ENCODE data around the gene NEK8.
"Not testable (repeated sequence)": the region's sequence is repeated elsewhere in the genome, so short reads cannot be mapped to it uniquely, and the experiment has no call there.

Gene NEK8

DNA sequence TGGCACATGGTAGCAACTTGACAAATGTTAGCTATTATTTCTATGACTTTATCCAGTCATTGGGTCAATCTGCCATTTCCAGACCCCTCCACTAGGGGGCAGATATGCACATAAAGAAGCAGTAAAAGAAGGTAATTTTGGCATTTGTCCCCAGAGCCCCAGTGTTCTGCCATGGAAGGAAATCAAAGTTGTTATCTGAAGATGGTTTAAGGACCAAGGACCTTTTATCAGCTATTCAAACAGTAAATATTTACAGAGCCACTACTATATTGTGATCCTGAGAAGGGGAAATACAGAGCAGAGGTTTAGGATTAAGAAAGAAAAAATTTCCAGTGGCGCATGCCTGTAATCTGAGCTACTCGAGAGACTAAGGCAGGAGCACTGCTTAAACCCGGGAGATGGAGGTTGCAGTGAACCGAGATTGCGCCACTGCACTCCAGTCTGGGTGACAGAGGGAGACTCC lies 35.2 kb downstream of the NEK8 start:
- DNase-seq (ENCODE audit: low read depth in 3 of 3), result peak; percentile 49 to 74 (median 67)

DNA sequence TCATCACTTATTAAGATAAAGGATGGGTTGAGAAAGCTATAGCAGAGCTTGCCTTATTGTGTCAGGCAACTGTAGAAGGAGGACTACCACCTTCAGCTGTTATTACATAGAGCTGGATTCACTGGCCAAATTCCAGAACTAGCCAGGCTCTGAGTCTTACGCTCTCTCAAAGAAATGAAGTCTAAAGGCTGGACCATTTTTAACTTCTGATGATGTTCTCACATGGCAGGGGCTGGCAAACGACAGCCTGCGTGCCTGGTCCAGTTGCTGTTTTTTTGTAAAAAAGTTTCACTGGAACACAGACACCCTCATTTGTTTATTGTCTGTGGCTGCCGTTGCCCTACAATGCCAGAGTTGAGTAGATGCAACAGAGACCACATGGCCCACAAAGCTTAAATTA lies 36.5 kb downstream of the NEK8 start:
- DNase-seq (ENCODE audit: low read depth in 3 of 3), result no peak

DNA sequence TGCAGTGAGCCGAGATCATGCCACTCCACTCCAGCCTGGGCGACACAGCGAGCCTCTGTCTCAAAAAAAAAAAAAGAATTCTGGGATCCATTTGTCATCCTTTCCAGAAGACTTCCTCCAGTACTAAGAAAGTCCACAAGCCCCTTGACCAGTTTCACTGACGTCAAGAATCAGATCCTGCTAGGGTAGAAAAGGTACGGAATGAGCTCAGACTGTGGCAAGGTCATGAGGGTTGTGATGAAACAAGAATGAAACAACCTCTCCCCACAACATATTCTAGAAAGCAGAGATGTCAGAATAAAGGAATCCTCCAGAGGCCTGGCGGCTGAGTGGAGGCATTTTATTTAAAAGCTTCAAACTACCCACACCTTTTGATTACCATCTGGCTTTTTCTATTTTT lies 45.1 kb downstream of the NEK8 start:
- DNase-seq (ENCODE audit: low read depth in 3 of 3), result no peak

DNA sequence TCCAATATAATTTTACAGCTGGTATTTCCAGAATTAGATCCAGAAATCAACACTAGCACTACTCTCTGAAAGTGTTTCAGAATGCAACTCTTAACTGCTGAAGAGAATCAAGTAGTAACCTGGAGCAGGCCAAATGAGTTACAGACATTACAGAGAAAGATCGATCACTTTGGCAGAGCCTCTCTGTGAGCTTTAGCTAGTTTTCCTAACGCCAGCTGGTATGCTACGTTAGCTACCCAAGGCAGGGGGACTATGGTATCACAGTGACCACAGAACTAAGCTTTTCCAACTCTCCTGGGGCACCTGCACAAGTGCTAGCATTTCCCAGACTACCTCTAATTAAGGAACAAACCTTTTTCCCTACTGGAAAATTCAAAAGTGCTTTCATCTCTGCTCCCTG lies 45.6 kb downstream of the NEK8 start:
- DNase-seq (ENCODE audit: low read depth in 3 of 3), result no peak

DNA sequence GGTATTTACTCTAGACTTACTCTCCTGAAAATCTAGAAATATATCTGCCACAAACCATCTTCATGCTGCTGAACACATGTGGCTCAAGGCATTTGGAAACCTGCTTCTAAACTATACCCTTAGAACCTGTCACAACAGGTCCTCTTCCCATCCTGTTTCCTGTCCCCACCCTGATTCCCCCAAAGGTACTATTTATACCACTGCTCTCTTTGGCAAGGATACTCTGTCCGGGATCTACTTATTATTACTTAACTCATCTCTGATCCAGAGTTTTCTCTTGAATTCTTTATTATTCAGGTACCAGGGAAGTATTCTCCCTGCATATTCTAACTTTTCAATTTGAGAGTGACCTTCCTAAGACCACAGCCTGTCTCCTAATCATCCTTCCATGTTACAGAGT lies 48.6 kb downstream of the NEK8 start:
- no peak for DNase-seq (ENCODE audit: low read depth in 3 of 3)

DNA sequence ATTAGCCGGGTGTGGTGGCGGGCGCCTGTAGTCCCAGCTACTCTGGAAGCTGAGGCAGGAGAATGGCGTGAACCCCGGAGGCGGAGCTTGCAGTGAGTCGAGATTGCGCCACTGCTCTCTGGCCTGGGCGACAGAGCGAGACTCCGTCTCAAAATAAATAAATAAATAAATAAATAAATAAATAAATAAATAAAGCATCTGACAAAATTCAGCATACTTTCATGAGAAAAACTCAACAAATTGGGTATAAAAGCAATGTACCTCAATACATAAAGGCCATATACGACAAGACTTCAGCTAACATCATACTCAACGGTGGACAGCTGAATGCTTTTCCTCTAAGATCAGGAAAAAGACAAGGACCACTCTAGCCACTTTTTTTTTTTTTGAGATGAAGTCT lies 51.0 kb downstream of the NEK8 start:
- DNase-seq (ENCODE audit: low read depth in 3 of 3), result not testable (repeated sequence)

DNA sequence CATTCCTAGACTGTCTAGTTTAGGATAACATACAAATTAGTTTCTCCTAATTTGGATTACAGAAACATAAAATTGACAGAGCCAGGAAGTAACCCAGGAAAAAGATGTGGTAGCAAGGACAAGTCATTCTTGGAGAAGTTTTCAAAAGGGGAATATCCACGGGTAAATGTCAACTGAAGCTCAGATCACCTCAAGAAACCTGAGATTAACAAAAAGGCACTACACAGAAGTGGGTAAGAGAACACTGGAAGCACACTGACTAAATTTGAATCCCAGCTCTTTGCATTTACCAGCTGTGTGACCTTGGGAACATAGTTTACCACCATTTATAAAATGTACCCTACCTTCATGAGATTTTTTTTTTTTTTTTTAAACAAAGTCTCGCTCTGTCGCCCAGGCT lies 54.6 kb downstream of the NEK8 start:
- no peak for DNase-seq (ENCODE audit: low read depth in 3 of 3)

DNA sequence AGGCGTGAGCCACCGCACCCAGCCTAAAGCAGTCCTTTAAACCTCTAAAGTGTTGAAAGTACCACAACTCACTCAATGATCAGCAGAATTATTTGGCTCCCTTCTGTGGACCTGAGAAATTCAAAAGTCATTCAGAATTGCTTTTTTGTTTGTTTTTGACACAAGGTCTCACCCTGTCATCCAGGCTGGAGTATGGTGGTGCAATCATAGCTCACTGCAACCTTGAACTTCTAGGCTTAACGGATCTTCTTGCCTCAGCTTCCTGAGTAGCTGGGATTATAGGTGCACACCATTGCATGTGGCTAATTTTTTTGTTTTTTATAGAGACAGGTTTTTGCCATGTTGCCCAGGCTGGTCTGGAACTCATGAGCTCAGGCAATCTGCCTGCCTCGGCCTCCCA lies 59.5 kb downstream of the NEK8 start:
- no peak for DNase-seq (ENCODE audit: low read depth in 3 of 3)

Measured in stimulated activated CD4-positive, alpha-beta T cell treated with anti-CD3 and anti-CD28 coated beads, TNF-alpha, amount 100 ng/mL, for 24 hours (primary cell).